Measurements from ENCODE around the gene RBL2.
A peak's percentile ranks its signal among the peaks of the same experiment; 100 is the strongest.

The RBL2 gene

GRCh38 chr16:53482123-53482522 is 47.9 kb downstream of the RBL2 start:
- peak overlapping the region; percentile 18 for H3K27ac Mint-ChIP-seq
- H3K4me1 Mint-ChIP-seq = peaks cover 18% of the 10 kb centered on the region
- DNase-seq (ENCODE audit: low spot score in 2 of 2) (no peak), ATAC-seq (peak; percentile 75)
- H3K9me3 Mint-ChIP-seq = no peaks in the 10 kb centered on the region
- peaks cover 99% of the 10 kb centered on the region for H3K36me3 Mint-ChIP-seq
- no peak overlapping the region for H3K4me3 Mint-ChIP-seq

GRCh38 chr16:53484542-53484941 is 50.3 kb downstream of the RBL2 start:
- Mint-ChIP-seq H3K9me3 (no peaks in the 10 kb centered on the region), H3K27ac (no peak overlapping the region), H3K4me1 (peaks cover 10% of the 10 kb centered on the region), H3K4me3 (no peak overlapping the region), H3K36me3 (peaks cover 100% of the 10 kb centered on the region)
- DNase-seq (ENCODE audit: low spot score in 2 of 2) (no peak), ATAC-seq (no peak)

- ATAC-seq (no peak), DNase-seq (ENCODE audit: low spot score in 2 of 2) (no peak)
- Mint-ChIP-seq H3K4me1 (peaks cover 10% of the 10 kb centered on the region), H3K4me3 (no peak overlapping the region), H3K27ac (peak overlapping the region; percentile 60), H3K9me3 (no peaks in the 10 kb centered on the region), H3K36me3 (peaks cover 100% of the 10 kb centered on the region)
These were observed 52.0 kb downstream of the RBL2 start for GRCh38 chr16:53486230-53486629.

GRCh38 chr16:53489755-53490154 is 55.5 kb downstream of the RBL2 start:
- DNase-seq (ENCODE audit: low spot score in 2 of 2) (no peak), ATAC-seq (no peak)
- Mint-ChIP-seq H3K9me3 (no peaks in the 10 kb centered on the region), H3K4me3 (no peak overlapping the region), H3K4me1 (no peaks in the 10 kb centered on the region), H3K36me3 (peaks cover 100% of the 10 kb centered on the region), H3K27ac (peak overlapping the region; percentile 45)

GRCh38 chr16:53492503-53492902 is 58.2 kb downstream of the RBL2 start:
- H3K9me3 Mint-ChIP-seq = no peaks in the 10 kb centered on the region
- no peak for DNase-seq (ENCODE audit: low spot score in 2 of 2)
- no peak overlapping the region for H3K4me3 Mint-ChIP-seq
- H3K27ac Mint-ChIP-seq = no peak overlapping the region
- H3K36me3 Mint-ChIP-seq = peaks cover 100% of the 10 kb centered on the region
- no peaks in the 10 kb centered on the region for H3K4me1 Mint-ChIP-seq
- ATAC-seq = no peak

- no peak overlapping the region for H3K4me3 Mint-ChIP-seq
- ATAC-seq (no peak), DNase-seq (ENCODE audit: low spot score in 2 of 2) (no peak)
- peaks cover 96% of the 10 kb centered on the region for H3K36me3 Mint-ChIP-seq
- no peaks in the 10 kb centered on the region for H3K9me3 Mint-ChIP-seq
- no peaks in the 10 kb centered on the region for H3K4me1 Mint-ChIP-seq
- no peak overlapping the region for H3K27ac Mint-ChIP-seq
These were observed 60.4 kb downstream of the RBL2 start for GRCh38 chr16:53494636-53495035.

- no peak for ATAC-seq
- Mint-ChIP-seq H3K36me3 (peaks cover 89% of the 10 kb centered on the region), H3K4me1 (no peaks in the 10 kb centered on the region), H3K27ac (peak overlapping the region; percentile 6), H3K9me3 (no peaks in the 10 kb centered on the region), H3K4me3 (no peak overlapping the region)
- DNase-seq (ENCODE audit: low spot score in 2 of 2) = no peak
These were observed 61.1 kb downstream of the RBL2 start for GRCh38 chr16:53495325-53495724.

- ATAC-seq (no peak), DNase-seq (ENCODE audit: low spot score in 2 of 2) (peak in 1 of 2 donors; percentile 46)
- Mint-ChIP-seq H3K4me3 (no peak overlapping the region), H3K36me3 (peaks cover 61% of the 10 kb centered on the region), H3K9me3 (no peaks in the 10 kb centered on the region), H3K4me1 (peaks cover 25% of the 10 kb centered on the region), H3K27ac (peak overlapping the region; percentile 79)
These were observed 64.7 kb downstream of the RBL2 start for GRCh38 chr16:53498984-53499383.

GRCh38 chr16:53501216-53501859 is 67.1 kb downstream of the RBL2 start:
- H3K36me3 Mint-ChIP-seq = peaks cover 37% of the 10 kb centered on the region
- peak overlapping the region; percentile 96 for H3K27ac Mint-ChIP-seq
- no peaks in the 10 kb centered on the region for H3K9me3 Mint-ChIP-seq
- ATAC-seq (no peak), DNase-seq (ENCODE audit: low spot score in 2 of 2) (no peak)
- H3K4me3 Mint-ChIP-seq = peak overlapping the region; percentile 94
- H3K4me1 Mint-ChIP-seq = peaks cover 34% of the 10 kb centered on the region

GRCh38 chr16:53502331-53503269 is 68.3 kb downstream of the RBL2 start, which contains the start of gene AKTIP:
TSS of gene AKTIP (minus strand) at chr16:53503209. CDS start at chr16:53500259, 2,950 bp downstream.
- no peaks in the 10 kb centered on the region for H3K9me3 Mint-ChIP-seq
- H3K4me3 Mint-ChIP-seq = peak within 1 kb of the TSS; percentile 94
- H3K36me3 Mint-ChIP-seq = peaks cover 25% of the 10 kb centered on the region
- peak; percentile 43 for ATAC-seq
- DNase-seq (ENCODE audit: low spot score in 2 of 2) = no peak
- H3K27ac Mint-ChIP-seq = peak within 1 kb of the TSS; percentile 96
- H3K4me1 Mint-ChIP-seq = peaks cover 34% of the 10 kb centered on the region

- peaks cover 34% of the 10 kb centered on the region for H3K4me1 Mint-ChIP-seq
- H3K36me3 Mint-ChIP-seq = peaks cover 17% of the 10 kb centered on the region
- peak overlapping the region; percentile 96 for H3K27ac Mint-ChIP-seq
- ATAC-seq (peak; percentile 95), DNase-seq (ENCODE audit: low spot score in 2 of 2) (peak; percentile 97 to 99)
- peak overlapping the region; percentile 94 for H3K4me3 Mint-ChIP-seq
- no peaks in the 10 kb centered on the region for H3K9me3 Mint-ChIP-seq
These were observed 69.1 kb downstream of the RBL2 start for GRCh38 chr16:53503270-53503923.

- Mint-ChIP-seq H3K9me3 (no peaks in the 10 kb centered on the region), H3K4me1 (peaks cover 34% of the 10 kb centered on the region), H3K36me3 (peaks cover 9% of the 10 kb centered on the region), H3K27ac (peak overlapping the region; percentile 96), H3K4me3 (peak overlapping the region; percentile 94)
- ATAC-seq (no peak), DNase-seq (ENCODE audit: low spot score in 2 of 2) (peak in 1 of 2 donors; percentile 64)
These were observed 69.9 kb downstream of the RBL2 start for GRCh38 chr16:53503991-53504663.

- H3K4me3 Mint-ChIP-seq = peak overlapping the region; percentile 94
- peak overlapping the region; percentile 96 for H3K27ac Mint-ChIP-seq
- ATAC-seq (no peak), DNase-seq (ENCODE audit: low spot score in 2 of 2) (no peak)
- no peaks in the 10 kb centered on the region for H3K9me3 Mint-ChIP-seq
- peaks cover 34% of the 10 kb centered on the region for H3K4me1 Mint-ChIP-seq
- peaks cover 8% of the 10 kb centered on the region for H3K36me3 Mint-ChIP-seq
These were observed 70.4 kb downstream of the RBL2 start for GRCh38 chr16:53504665-53505064.

GRCh38 chr16:53506254-53506653 is 72.0 kb downstream of the RBL2 start:
- no peak for DNase-seq (ENCODE audit: low spot score in 2 of 2)
- Mint-ChIP-seq H3K27ac (no peak overlapping the region), H3K4me3 (no peak overlapping the region), H3K36me3 (peaks cover 8% of the 10 kb centered on the region), H3K9me3 (no peaks in the 10 kb centered on the region), H3K4me1 (peaks cover 42% of the 10 kb centered on the region)
- ATAC-seq = no peak

Measured in stimulated activated effector memory CD8-positive, alpha-beta T cell treated with anti-CD3 and anti-CD28 coated beads, Interleukin-12 subunit alpha, Interleukin-12 subunit beta, amount 100 ng/mL, for 72 hours (primary cell).